ENCODE data around the gene TREH.

Gene TREH

GRCh38 chr11:118629761-118630661, 49.4 kb downstream of the TREH start:
- no peak for TF ChIP-seq CTCF (IDR thresholded peaks at IDR 0.05; ENCODE audit: borderline replicate concordance, insufficient read depth, low read depth, low read length)
- H3K4me3 ChIP-seq (ENCODE audit: low read depth, low read length) = no peak overlapping the region

GRCh38 chr11:118628861-118629549, 50.4 kb downstream of the TREH start:
- TF ChIP-seq CTCF (IDR thresholded peaks at IDR 0.05; ENCODE audit: borderline replicate concordance, insufficient read depth, low read depth, low read length) = no peak
- H3K4me3 ChIP-seq (ENCODE audit: low read depth, low read length) = no peak overlapping the region

- no peak overlapping the region for H3K4me3 ChIP-seq (ENCODE audit: low read depth, low read length)
- TF ChIP-seq CTCF (IDR thresholded peaks at IDR 0.05; ENCODE audit: borderline replicate concordance, insufficient read depth, low read depth, low read length) = no peak
Observed at GRCh38 chr11:118628432-118628831, 51.0 kb downstream of the TREH start.

GRCh38 chr11:118628031-118628430, 51.4 kb downstream of the TREH start:
- TF ChIP-seq CTCF (IDR thresholded peaks at IDR 0.05; ENCODE audit: borderline replicate concordance, insufficient read depth, low read depth, low read length) = no peak
- no peak overlapping the region for H3K4me3 ChIP-seq (ENCODE audit: low read depth, low read length)

- no peak for TF ChIP-seq CTCF (IDR thresholded peaks at IDR 0.05; ENCODE audit: borderline replicate concordance, insufficient read depth, low read depth, low read length)
- H3K4me3 ChIP-seq (ENCODE audit: low read depth, low read length) = no peak overlapping the region
Observed at GRCh38 chr11:118627566-118627965, 51.9 kb downstream of the TREH start.

- TF ChIP-seq CTCF (IDR thresholded peaks at IDR 0.05; ENCODE audit: borderline replicate concordance, insufficient read depth, low read depth, low read length) = no peak
- no peak overlapping the region for H3K4me3 ChIP-seq (ENCODE audit: low read depth, low read length)
Observed at GRCh38 chr11:118625976-118626375, 53.5 kb downstream of the TREH start.
